Sigmoid colon (tissue), 7 donors: Measurements from ENCODE around the gene GOLGA1. TPM values are rescaled to one million over a fixed set of nuclear protein-coding genes. Genes with fewer than 3 reads are reported as not detected.
"Not testable (repeated sequence)": the region's sequence is repeated elsewhere in the genome, so short reads cannot be mapped to it uniquely, and the experiment has no call there.

Experiments
- DNase-seq: peaks from one replicate; pipeline ENCODE4 v3.0.0-alpha.2; 2019
- H3K27ac ChIP-seq, 4 donors: fragments of 200-600 bp; sonication (generic); one replicate each; pipeline ENCODE4 v1.5.1; 2016 to 2019; ENCODE audit warnings: mild to moderate bottlenecking in 1 of 4
- H3K27me3 ChIP-seq, 3 donors: fragments of 200-600 bp; sonication (generic); one replicate each; pipeline ENCODE4 v1.5.1; 2019; ENCODE audit warnings: mild to moderate bottlenecking in 1 of 3
- H3K36me3 ChIP-seq, 4 donors: fragments of 200-600 bp; sonication (generic); one replicate each; pipeline ENCODE4 v1.5.1; 2016 to 2019
- H3K4me1 ChIP-seq, 4 donors: fragments of 200-600 bp; sonication (generic); one replicate each; pipeline ENCODE4 v1.5.1; 2017 to 2019
- H3K4me3 ChIP-seq, 4 donors: fragments of 200-600 bp; sonication (generic); one replicate each; pipeline ENCODE4 v1.5.1; 2017 to 2019; ENCODE audit warnings: mild to moderate bottlenecking in 2 of 4, moderate library complexity in 1 of 4
- H3K9me3 ChIP-seq, 4 donors: fragments of 200-600 bp in 3 of 4; sonication (generic) in 3 of 4; one replicate each; pipeline versions ENCODE4 v1.5.1 to v1.6.1; 2013 to 2019
- CTCF ChIP-seq, 4 experiments: fragments of 450-650 bp in 3 of 4; fragments of 200-600 bp in 1 of 4; IDR thresholded peaks; one replicate each; pipeline ENCODE4 v1.5.1; 2016 to 2019; ENCODE audit warnings: antibody characterized with exemption in 4 of 4, mild to moderate bottlenecking in 3 of 4, moderate library complexity in 2 of 4
- EP300 ChIP-seq, 4 donors: sonication (generic); formaldehyde crosslinking; IDR thresholded peaks; one replicate each; pipeline ENCODE4 v1.6.1; 2017; ENCODE audit warnings: antibody characterized with exemption in 4 of 4
- POLR2A ChIP-seq, 2 donors: fragments of 450-650 bp; IDR thresholded peaks; one replicate each; pipeline ENCODE4 v1.6.1; 2016; ENCODE audit warnings: antibody characterized with exemption in 2 of 2, mild to moderate bottlenecking in 2 of 2, moderate library complexity in 2 of 2
- POLR2AphosphoS5 ChIP-seq, 4 donors: sonication (generic); formaldehyde crosslinking; IDR thresholded peaks; one replicate each; pipeline ENCODE4 v1.6.1; 2017; ENCODE audit warnings: antibody characterized with exemption in 4 of 4
- WGBS, 2 donors: extraction: QIAGEN DNeasy Blood & Tissue Kit; methylation state at CpG; one replicate each; pipeline ENCODE4 v1.1.7; 2013; 5-methylcytosine and 5-hydroxymethylcytosine counted together
- intact Hi-C: fragments of 100-400 bp; cut with DNase I; formaldehyde crosslinking; loops from one replicate; pipeline ENCODE4 v1.15.1; 2023
- polyA plus RNA-seq, 3 donors: library from polyadenylated mRNA; stranded (reverse); fragments of 200-250 nt; gene quantifications; one replicate each; pipeline ENCODE4 v1.2.3, GENCODE V29; 2013
- total RNA-seq, 4 donors: library from RNA; depleted of rRNA; stranded (reverse); fragments of >200 nt; gene quantifications; one replicate each; pipeline ENCODE4 v1.1.0, GENCODE V29; 2016
- donor health status: healthy with polysubstance abuse.
- donor health status: Bipolar disorder and iron deficiency.
- donor health status: healthy.

GOLGA1 gene
- total and polyA plus RNA-seq, 7 donors, result 7.8 to 32.1 (median 15.1) TPM

- intact Hi-C loops, result loop anchor here (1.0 to 10.0 kb wide), 2 partner anchors 79 to 238 kb away; no protein-coding TSS in a partner anchor
- TF ChIP-seq POLR2AphosphoS5 (IDR thresholded peaks at IDR 0.05) (peak in 1 of 4 donors; percentile 2), EP300 (IDR thresholded peaks at IDR 0.05) (no peak), POLR2A (IDR thresholded peaks at IDR 0.05) (no peak), CTCF (IDR thresholded peaks at IDR 0.05) (peak; percentile 99 to 100 (median 100))
- peak; percentile 85 for DNase-seq
- Histone ChIP-seq H3K9me3 (no peaks in the 10 kb centered on the region), H3K36me3 (peaks cover 3 to 18% (median 10%) of the 10 kb centered on the region in 4 donors), H3K27ac (peak within 1 kb of the TSS; percentile 55 to 69 (median 58)), H3K4me3 (peak within 1 kb of the TSS; percentile 28 to 55 (median 42)), H3K27me3 (no peaks in the 10 kb centered on the region), H3K4me1 (peaks cover 0 to 27% (median 20%) of the 10 kb centered on the region in 4 donors)
- WGBS, 2 donors, result 1 to 2% methylated on average over 51 of the region's 51 CpGs
Measured at GRCh38 chr9:124852829-124853531, 87.9 kb downstream of the GOLGA1 start, which contains the start of gene WDR38. Gene WDR38, plus strand, starts transcription at chr9:124853460. Its CDS starts 72 bp downstream, at chr9:124853532.

- Histone ChIP-seq H3K27me3 (no peaks in the 10 kb centered on the region), H3K27ac (peak overlapping the region in 2 of 4 donors; percentile 57 to 69), H3K9me3 (no peaks in the 10 kb centered on the region), H3K36me3 (peaks cover 0 to 11% (median 3%) of the 10 kb centered on the region in 4 donors), H3K4me1 (peaks cover 0 to 27% (median 20%) of the 10 kb centered on the region in 4 donors), H3K4me3 (peak overlapping the region in 2 of 4 donors; percentile 8 to 55)
- TF ChIP-seq POLR2AphosphoS5 (IDR thresholded peaks at IDR 0.05) (peak in 1 of 4 donors; percentile 4), EP300 (IDR thresholded peaks at IDR 0.05) (no peak)
- intact Hi-C loops, result loop anchor here (10.0 kb wide), 1 partner anchor 237 kb away; no protein-coding TSS in a partner anchor
- WGBS, 2 donors, result 73 to 76% methylated on average over 13 of the region's 13 CpGs
- no peak for DNase-seq
Measured at GRCh38 chr9:124852121-124852828, 88.6 kb downstream of the GOLGA1 start.

- intact Hi-C loops, result loop anchor here (10.0 kb wide), 1 partner anchor 235 kb away; no protein-coding TSS in a partner anchor
- Histone ChIP-seq H3K27ac (peak overlapping the region in 2 of 4 donors; percentile 17 to 18), H3K27me3 (no peaks in the 10 kb centered on the region), H3K4me3 (no peak overlapping the region), H3K9me3 (no peaks in the 10 kb centered on the region), H3K36me3 (no peaks in the 10 kb centered on the region), H3K4me1 (peaks cover 0 to 27% (median 20%) of the 10 kb centered on the region in 4 donors)
- WGBS, 2 donors, result 15 to 53% methylated on average over 10 of the region's 10 CpGs
- TF ChIP-seq POLR2AphosphoS5 (IDR thresholded peaks at IDR 0.05) (peak in 1 of 4 donors; percentile 22), CTCF (IDR thresholded peaks at IDR 0.05) (no peak), EP300 (IDR thresholded peaks at IDR 0.05) (no peak), POLR2A (IDR thresholded peaks at IDR 0.05) (no peak)
- peak; percentile 70 for DNase-seq
Measured at GRCh38 chr9:124849801-124850200, 91.1 kb downstream of the GOLGA1 start.

- no peak for TF ChIP-seq POLR2A (IDR thresholded peaks at IDR 0.05)
- TF ChIP-seq EP300 (IDR thresholded peaks at IDR 0.05), result no peak
- no peak for TF ChIP-seq POLR2AphosphoS5 (IDR thresholded peaks at IDR 0.05)
- TF ChIP-seq CTCF (IDR thresholded peaks at IDR 0.05), result no peak
- Histone ChIP-seq H3K36me3 (no peaks in the 10 kb centered on the region), H3K27me3 (no peaks in the 10 kb centered on the region), H3K9me3 (no peaks in the 10 kb centered on the region), H3K4me3 (no peak overlapping the region), H3K27ac (no peak overlapping the region), H3K4me1 (peaks cover 0 to 9% (median 5%) of the 10 kb centered on the region in 4 donors)
- 66 to 83% methylated on average over 6 of the region's 6 CpGs for WGBS, 2 donors
- intact Hi-C loops, result no loop called here
- DNase-seq, result no peak
Measured at GRCh38 chr9:124846969-124847368, 93.9 kb downstream of the GOLGA1 start.

- 78 to 92% methylated on average over 9 of the region's 9 CpGs for WGBS, 2 donors
- H3K4me1 ChIP-seq, result not testable (repeated sequence)
Measured at GRCh38 chr9:124846467-124846866, 94.4 kb downstream of the GOLGA1 start.

More at GRCh38 chr9:124846467-124846866, 94.4 kb downstream of the GOLGA1 start:
- H3K4me3 ChIP-seq, H3K27ac ChIP-seq, intact Hi-C loops, H3K27me3 ChIP-seq, DNase-seq, H3K36me3 ChIP-seq, H3K9me3 ChIP-seq: not testable (repeated sequence)
